Activated effector memory CD4-positive, alpha-beta T cell treated with Interleukin-2 at 50 U/mL for 16 hours (primary cell): ENCODE results near the gene DRAXIN.
A peak's percentile ranks its signal among the peaks of the same experiment; 100 is the strongest.

Experiments
- DNase-seq: peaks from one replicate; pipeline ENCODE4 v3.0.0-alpha.2; 2020

Gene DRAXIN

DNA sequence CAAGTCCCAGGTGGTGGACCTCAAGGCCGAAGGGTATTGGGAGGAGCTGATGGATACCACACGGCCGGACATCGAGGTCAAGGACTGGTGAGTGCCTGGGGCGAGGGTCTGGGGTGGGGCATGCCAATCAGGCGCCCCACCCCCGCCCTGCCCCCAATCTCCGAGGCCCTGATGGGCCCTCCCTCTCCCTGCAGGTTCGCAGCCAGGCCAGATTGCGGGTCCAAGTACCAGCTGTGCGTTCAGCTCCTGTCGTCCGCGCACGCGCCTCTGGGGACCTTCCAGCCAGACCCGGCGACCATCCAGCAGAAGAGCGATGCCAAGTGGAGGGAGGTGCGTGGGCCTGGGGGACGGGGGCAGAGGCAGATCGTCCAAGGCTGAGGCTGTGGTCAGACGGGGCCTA, 33.0 kb upstream of the DRAXIN start:
- no peak for DNase-seq

DNA sequence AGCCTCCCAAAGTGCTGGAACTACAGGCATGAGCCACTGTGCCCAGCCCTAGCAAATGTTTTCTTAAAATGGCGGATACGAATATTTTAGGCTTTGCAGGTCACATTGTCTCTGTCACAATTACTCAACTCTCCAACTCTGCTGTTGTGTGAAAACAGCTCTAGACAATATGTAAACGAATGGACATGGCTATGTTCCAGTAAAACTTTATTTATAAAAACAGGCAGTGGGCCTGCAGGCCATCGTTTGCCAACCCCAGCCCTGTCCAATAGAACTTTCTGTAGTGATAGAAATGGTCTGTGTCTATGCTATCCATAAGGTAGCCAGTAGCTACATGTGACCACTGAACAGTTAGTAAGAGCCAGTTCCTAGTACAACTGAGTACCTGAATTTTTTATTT, 31.8 kb upstream of the DRAXIN start:
- no peak for DNase-seq

DNA sequence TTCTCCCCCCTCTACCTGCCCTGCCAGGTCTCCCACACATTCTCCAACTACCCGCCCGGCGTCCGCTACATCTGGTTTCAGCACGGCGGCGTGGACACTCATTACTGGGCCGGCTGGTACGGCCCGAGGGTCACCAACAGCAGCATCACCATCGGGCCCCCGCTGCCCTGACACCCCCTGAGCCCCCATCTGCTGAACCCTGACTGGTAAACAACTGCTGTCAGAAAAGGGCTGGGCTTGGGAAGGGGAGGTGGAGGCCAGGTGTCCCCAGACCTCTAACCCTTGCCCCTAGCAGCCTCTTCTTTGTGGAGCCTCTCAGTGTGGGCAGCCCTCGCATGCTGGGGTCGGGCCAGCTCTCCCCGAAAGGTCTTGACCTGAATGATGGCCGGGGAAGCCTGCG, 30.4 kb upstream of the DRAXIN start:
- no peak for DNase-seq

DNA sequence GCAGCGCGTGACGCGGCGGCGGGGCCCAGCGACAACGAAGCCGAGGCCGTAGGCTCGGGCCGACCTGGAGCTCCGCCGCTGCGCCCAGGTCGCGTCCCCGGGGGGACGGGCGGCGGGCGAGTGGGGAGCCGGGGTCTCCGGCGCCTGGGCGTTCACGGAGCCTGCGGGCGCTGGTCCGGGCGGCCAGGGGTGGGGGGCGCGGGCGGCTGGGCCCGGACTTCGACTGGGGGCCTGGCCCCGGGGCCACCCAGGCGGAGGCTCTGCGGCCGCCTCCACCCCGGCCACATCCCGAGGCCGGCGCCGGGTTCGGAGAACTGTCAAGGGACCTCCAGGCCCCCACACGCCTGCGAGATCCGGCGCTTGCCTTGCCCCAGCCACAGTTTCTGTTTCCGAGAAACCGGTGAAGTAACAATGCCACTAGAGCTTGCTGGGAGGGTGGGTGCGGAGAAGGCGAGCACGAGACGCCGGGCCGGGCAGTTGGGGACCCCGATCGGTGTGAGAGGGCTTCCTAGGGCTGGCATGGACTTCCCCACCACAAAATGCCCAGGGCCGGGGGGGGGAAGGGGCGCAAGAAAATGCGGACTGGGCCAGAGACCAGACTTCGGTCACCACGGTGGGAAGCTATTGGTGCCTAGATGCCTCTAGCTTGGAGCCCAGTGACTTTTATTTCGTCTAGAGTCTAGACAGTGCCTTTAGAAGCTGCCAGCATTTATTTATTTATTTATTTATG, 27.0 kb upstream of the DRAXIN start:
- peak; percentile 50 for DNase-seq

DNA sequence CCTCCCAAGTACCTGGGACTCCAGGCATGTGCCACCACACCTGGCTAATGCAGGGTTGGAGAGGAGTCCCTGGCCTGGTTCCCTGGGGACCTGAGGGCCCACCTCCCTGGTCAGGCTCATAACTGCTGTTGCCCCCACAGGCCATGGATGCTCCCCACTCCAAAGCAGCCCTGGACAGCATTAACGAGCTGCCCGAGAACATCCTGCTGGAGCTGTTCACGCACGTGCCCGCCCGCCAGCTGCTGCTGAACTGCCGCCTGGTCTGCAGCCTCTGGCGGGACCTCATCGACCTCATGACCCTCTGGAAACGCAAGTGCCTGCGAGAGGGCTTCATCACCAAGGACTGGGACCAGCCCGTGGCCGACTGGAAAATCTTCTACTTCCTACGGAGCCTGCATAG, 23.0 kb upstream of the DRAXIN start:
- DNase-seq, result no peak

DNA sequence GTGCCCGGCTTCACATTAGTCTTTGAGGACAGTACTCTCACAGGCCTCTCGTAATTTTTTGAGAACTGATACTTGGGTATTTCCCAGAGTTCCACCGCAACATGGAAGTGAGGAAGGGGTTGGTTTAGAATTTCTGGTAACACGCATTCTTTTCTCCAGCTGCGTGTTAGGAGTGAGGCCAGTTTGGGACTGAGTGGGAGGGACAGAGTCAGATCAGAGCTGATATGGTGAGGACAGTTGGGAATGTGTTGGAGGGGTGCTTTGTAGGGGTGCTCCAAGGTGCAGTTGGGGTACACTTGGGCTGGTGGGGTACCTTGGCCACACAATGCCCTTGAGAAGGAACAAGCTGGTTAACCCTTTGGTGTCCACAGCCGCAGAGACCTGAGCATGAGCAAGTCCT, 20.8 kb upstream of the DRAXIN start:
- DNase-seq, result no peak

DNA sequence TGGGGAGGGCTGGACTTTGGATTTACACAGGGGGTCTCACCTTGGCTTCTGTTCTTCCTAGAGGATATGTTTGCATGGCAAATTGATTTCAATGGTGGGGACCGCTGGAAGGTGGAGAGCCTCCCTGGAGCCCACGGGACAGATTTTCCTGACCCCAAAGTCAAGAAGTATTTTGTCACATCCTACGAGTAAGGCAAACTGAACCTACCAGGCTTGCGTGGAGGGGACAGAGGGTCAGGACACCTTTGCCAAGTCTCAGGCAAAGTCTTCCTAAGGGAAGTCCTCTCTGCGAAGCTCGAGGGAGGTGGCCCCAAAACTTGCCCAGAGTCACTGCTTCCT, 20.3 kb upstream of the DRAXIN start:
- DNase-seq, result no peak

DNA sequence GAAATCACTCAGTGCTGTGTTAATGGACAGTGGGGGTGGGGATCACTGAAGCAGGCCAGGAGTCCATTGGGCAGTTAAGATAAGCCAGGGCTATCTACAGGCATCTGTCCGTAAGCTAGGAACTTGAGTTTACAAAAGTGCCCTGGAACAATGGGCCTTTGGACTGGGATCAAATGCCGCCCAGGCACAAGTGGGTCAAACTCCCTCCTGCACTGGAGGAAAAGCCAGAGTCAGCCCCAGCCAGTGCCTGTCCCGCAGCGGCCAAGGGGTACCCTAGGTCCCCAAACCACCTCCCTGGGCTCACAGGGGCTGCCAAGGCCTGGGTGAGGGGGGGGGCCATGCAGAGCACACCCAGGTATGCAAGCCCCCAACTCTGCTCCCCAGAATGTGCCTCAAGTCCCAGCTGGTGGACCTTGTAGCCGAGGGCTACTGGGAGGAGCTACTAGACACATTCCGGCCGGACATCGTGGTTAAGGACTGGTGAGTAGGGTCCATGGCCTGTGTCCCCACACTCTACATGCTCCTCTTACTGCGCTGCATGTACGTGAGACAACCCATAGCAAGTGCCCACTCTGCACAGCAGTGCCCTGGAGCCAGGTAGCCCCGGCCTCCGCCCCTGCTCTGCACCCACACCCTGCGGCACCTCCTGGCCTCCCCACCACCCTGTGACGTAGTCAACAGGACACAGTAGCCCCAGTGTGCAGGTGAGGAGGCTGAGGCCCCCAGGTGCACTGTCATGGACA, 19.8 kb upstream of the DRAXIN start:
- DNase-seq, result no peak

DNA sequence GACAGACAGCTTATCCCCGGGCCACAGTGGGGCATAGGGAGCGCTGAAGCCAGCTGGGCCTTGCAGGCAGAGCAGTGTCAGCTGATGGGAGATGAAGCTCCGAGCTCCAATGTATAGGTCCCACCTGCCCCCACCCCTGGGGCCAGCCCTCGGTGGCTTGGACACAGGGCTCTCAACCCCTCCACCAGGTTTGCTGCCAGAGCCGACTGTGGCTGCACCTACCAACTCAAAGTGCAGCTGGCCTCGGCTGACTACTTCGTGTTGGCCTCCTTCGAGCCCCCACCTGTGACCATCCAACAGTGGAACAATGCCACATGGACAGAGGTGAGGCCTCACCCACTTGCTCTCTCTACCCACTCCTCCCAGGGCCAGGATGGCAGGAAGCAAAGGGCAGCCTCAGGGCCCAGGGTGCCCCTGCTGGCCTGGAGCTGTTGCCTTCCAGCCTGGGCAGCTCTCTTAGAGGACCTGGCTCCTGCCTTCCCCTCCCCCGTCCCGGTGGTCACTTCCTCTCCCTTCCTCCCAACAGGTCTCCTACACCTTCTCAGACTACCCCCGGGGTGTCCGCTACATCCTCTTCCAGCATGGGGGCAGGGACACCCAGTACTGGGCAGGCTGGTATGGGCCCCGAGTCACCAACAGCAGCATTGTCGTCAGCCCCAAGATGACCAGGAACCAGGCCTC, 18.3 kb upstream of the DRAXIN start:
- DNase-seq, result no peak

DNA sequence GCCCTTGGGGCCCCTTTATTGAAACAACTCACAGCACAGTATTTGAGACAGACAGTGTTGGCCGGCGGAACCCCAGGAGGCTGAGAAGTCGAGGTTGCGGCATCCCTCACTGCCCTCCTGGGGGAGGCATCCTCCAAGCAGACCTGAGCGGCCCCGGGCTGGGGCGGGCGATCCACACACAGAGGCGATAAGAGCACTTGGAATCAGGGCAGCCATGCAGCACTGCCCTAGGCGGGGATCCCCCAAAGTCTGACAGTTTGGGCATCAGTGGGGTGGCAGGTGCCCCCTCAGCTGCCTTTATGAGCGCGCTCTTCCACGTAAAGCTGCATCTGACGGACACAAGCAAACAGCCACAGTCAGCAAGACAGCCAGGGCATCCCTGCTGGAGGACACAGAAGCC, 17.0 kb upstream of the DRAXIN start:
- DNase-seq, result no peak

DNA sequence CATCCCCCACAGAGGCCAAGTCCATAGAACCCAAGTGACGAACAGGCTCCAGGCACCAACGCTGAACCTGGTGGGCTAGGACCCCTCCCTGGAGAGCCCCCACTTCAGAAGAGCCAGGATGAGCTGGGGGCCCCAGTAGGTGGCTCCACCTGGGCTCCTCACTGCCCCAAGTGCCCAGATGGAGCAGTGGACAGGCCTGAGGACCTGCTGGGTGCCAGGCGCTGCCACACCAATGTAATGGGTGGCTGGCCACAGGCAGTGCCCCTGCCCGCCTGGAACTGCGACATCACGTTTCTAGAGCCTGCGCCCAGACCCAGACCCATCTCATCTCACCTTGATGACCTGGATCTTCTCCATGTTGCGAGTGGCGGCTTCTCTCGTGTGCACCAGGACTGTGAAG, 16.2 kb upstream of the DRAXIN start:
- DNase-seq, result no peak

DNA sequence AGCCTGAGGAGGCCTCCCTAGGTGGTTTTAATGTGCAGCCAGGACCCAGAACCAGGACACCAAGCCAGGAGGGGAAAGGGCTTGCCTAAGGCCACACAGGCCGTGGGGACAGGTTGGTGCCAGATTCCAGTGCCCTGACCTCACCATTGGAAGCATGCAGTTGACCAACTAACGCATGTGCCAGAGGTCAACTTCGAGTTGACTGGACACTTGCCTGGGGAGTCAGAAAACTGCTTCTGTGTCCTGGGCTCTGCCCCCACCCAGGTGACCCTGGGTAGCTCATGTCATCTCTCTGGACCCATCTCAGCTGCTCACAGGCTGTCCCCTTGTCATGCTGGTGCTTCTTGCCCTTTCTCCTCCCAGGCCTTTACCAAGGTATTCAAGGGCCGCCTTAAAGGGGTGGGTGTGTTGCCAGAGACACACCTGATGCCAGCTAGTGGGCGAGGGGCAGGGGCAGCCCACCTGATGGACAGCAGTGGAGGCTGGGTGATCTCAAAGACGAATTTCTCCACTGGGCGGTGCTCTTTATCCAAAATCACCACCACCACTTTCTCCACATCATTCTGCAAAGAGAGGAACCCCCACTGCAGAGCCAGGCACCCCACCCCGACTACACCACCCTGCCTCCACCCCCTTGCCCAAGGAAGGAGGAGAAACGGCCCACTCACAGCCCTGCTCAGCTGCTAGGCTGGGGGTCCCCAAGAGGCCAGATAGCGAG, 15.0 kb upstream of the DRAXIN start:
- no peak for DNase-seq

DNA sequence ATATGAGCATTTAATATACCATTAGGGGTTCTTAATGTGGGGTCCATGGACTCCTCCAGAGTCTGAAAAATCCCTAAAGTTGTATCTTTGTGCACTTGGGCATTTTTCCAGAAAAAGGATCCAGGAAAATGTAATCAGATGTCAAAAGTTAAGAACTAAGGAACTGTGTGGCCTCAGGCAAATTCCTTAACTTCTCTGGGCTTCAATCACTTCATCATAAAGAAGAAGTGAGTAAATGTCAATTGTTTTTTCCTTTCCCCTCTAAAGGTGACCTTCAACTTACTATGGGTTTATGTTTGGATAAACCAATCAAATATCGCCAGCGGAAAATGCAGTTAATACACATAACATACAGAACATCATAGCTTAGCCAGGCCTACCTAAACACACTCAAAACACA, 13.1 kb upstream of the DRAXIN start:
- DNase-seq, result no peak

DNA sequence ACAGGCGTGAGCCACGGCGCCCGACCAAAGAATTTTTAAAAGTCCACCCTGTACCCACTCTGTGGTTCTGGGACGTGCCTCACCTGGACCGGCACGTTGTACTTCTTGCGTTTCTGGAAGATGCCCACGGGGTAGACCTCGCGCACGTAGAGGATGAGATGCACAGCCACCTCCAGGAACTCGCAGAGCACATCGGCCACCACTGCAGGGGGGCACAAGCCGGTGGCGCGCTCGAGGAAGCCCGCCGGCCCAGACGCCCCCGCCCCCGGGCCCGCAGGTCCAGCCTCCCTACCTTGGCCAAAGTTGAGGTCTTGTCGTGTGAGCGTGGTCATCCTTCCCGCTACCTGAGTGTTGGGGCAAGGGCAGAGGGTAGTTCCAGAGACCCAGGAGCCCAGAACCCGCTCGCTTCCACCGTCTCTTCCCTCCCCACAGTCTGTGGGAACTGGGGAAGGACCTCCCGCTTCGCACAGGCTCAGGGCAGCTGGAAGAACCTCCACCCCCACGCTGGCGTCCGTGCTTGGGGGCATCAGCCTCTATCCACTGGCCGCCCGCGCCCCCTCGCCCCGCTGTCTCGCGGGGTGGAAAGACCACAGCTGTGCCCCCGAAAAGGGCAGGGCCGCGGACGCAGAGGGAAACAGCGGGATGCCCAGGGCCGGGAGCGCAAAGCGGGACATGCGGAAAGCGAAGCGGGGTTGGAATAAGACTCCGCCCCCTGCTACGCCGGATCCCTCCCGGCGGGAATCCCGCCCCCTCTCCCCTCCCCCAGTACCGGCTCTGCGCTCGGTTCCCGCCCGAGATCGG, 11.0 kb upstream of the DRAXIN start:
- DNase-seq, result no peak

DNA sequence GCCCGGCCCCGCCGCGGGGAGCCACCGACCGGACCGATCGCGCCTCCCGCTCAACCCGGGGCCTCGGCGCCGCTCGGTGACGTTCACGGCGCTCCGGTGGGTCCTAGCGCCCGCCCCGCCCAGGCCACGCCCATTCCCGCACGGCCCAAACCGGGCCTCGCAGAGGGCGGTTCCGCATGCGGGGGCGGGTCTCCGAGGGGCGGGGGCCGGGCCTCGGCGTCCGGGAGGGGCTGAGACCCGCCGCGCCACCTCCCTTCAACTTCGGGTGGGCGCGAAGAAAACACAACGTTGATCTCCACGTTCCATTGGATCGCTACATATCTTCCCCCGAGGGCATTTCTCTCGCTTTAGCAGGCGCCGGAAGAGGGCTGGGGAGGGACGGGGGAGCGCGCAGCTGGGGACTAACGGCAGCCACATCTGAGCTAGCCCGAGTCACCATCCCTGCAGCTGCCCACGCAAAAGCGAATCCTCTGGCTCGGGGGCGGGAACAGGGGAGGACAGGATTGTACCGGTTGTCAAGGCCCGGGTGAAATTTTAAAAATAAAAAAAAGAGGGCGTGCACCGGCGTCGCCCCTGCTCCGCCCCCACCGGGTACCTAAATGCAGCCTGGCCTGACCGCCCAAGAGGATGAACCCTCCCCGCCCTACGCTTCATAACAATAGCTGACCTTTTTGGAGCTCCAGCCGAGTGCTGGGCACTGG, 10.3 kb upstream of the DRAXIN start, which contains the start of gene MAD2L2:
MAD2L2 (minus strand) TSS at position 78 of the 701 bp plus-strand sequence. CDS start 547 bp downstream, outside the sequence.
- peak; percentile 82 for DNase-seq

DNA sequence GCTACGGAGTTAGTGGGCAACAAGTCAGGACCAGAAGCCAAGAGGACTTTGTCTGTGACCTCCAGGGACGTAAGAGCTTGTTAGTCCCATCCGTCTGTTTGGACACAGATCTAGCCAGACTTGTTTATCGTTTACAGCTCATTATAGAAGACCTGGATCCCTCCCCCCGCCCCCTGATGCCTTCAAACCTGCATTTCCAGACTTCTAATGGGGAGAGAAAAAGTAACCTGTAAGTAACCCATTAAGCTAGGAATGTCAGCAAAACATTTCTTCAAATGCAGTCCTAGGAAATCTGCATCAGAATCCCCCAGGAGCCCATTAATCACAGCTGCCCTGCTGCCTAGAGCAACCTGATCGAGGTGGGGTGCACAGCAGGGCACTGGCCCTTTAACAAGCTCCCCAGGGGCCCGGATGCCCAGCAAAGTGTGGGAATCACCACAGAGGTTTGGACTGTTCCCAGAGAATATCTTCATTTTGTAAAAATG, 9.2 kb upstream of the DRAXIN start:
- DNase-seq, result no peak

DNA sequence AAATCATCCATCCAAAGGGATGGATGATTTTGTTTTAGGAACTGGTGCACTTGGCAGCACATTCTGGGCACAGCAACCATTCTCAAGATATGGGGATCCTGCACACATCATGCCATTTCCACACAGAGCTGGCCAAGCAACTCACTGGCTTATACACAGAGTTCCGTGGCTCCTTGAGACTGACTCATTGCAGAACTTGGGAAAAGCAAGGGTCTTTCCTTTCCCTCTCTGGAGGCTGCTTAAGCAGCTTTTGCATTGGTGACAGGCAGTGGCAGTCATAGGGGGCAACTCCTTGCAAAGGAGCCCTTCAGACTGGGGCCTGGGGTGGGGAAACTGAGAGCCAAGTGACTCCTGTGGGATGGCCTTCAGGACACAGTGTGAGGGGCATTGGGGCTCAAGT, 8.7 kb upstream of the DRAXIN start:
- no peak for DNase-seq

DNA sequence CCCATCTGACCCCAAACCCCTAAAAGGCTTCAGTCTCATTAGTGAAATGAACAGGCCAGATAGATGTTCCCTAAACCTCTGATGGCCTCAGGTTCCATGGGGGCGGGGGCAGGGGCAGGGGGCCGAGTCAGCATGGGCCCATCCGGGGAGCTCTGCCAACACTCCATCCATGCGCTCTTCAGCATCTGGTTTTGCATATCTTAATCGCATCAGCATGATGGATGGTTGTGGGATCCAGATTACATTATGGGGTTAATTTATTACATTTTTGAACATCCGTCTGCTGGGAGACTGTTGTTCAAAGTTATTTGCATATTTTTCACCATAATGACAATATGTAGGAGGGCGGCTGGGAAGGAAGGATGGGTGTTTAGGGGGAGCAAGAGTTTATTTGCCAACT, 7.4 kb upstream of the DRAXIN start:
- DNase-seq, result no peak

DNA sequence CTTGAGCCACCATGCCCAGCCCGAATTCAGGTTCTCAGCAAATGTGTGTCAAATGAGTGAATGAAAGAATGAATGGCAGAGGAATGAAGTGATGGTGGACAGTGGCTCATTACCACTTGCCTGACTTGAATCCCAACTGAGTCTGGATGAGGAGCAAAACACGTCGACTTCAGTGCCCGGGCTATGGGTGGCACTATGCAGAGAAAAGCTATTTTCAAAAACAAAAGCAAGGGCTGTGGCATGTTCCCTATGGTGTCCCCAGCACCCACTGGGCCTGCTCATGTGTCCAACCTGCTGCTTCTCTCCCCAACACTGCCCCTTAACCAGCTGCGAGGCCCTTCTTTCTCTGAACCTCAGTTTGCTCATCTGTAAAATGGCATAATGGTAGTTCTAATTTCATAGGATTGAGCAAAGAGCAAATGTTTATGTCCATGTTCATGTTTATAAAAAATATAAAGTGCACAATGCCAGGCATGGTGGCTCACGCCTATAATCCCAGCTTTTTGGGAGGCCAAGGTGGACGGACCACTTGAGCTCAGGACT, 6.2 kb upstream of the DRAXIN start:
- no peak for DNase-seq

DNA sequence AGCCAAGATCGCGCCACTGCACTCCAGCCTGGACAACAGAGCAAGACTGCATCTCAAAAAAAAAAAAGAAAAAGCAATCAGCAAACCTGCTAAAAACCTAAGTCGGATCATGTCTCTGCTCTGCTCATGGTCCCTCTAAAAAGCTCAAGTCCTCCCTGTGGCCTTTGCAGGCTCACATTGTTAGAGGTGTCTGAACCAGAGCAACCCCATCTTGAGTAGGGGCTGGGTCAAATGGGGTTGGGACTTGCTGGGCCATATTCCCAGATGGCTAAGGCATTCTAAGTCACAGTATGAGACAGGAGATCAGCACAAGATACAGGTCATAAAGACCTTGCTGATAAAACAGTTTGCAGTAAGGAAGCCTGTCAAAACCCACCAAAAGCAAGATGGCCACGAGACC, 3.0 kb upstream of the DRAXIN start:
- DNase-seq, result no peak
